ENCODE measurements around the gene PPP2R5C. TPM values are rescaled to one million over a fixed set of nuclear protein-coding genes. Genes with fewer than 3 reads are reported as not detected.

PPP2R5C gene
- total RNA-seq, 1 donor from 2014 or later = 63.5 TPM

GRCh38 chr14:101735453-101735852, 26.1 kb upstream of the PPP2R5C start:
- H3K4me3 ChIP-seq (ENCODE audit: low read depth, low read length) = no peak overlapping the region

GRCh38 chr14:101736071-101736470, 25.4 kb upstream of the PPP2R5C start:
- no peak for TF ChIP-seq CTCF (conservative IDR thresholded peaks at IDR 0.05; ENCODE audit: low read depth, low read length)
- no peak for DNase-seq (ENCODE audit: low read depth)
- H3K4me3 ChIP-seq (ENCODE audit: low read depth, low read length) = no peak overlapping the region

More at GRCh38 chr14:101735453-101735852, 26.1 kb upstream of the PPP2R5C start:
- DNase-seq (ENCODE audit: low read depth) = no peak
- TF ChIP-seq CTCF (conservative IDR thresholded peaks at IDR 0.05; ENCODE audit: low read depth, low read length) = no peak

GRCh38 chr14:101736585-101736984, 24.9 kb upstream of the PPP2R5C start:
- no peak for TF ChIP-seq CTCF (conservative IDR thresholded peaks at IDR 0.05; ENCODE audit: low read depth, low read length)
- no peak overlapping the region for H3K4me3 ChIP-seq (ENCODE audit: low read depth, low read length)
- no peak for DNase-seq (ENCODE audit: low read depth)

GRCh38 chr14:101737414-101738339, 23.8 kb upstream of the PPP2R5C start:
- TF ChIP-seq CTCF (conservative IDR thresholded peaks at IDR 0.05; ENCODE audit: low read depth, low read length) = peak; percentile 21
- H3K4me3 ChIP-seq (ENCODE audit: low read depth, low read length) = no peak overlapping the region
- no peak for DNase-seq (ENCODE audit: low read depth)

DNA sequence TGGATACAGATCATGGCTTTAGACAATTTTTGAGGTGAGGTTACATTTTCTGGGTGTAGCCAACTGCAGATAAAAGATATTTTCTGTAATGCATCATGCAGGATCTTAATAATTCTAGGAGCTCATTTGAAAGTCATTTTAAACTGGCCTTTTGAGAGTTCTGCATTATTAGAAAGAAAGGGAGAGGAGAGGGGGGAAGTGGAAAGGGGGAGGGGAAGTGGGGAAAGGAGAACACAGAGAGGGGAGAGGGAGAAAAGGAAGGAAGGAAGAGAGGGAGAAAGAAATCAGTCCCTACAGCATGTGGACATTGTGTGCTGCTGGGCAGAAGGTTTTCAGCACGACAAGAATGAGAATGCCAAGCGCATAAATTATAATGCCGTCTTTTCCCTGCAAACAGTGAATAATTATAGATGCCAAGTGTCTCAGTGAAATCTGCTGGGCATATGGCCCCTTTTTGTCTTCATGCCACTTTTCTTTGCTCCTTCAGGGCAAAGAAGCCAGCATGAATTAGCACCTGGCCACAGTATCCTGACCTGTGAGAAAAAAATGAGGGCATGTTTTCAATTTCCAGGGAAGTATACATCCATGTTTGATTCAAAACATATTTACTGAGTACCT, 22.7 kb upstream of the PPP2R5C start:
- no peak overlapping the region for H3K4me3 ChIP-seq (ENCODE audit: low read depth, low read length)
- no peak for TF ChIP-seq CTCF (conservative IDR thresholded peaks at IDR 0.05; ENCODE audit: low read depth, low read length)
- no peak for DNase-seq (ENCODE audit: low read depth)

- TF ChIP-seq CTCF (conservative IDR thresholded peaks at IDR 0.05; ENCODE audit: low read depth, low read length) = no peak
- DNase-seq (ENCODE audit: low read depth) = no peak
- no peak overlapping the region for H3K4me3 ChIP-seq (ENCODE audit: low read depth, low read length)
These were observed 21.9 kb upstream of the PPP2R5C start for GRCh38 chr14:101739446-101740141.

Data from epithelial cell of proximal tubule (primary cell).